OCI-LY3 (cell line): ENCODE measurements around the gene PHF10.

Source experiments
- H2AFZ ChIP-seq: fragments of 200-600, 300-600 bp; shearing (Covaris generic); 2 replicates; pipeline ENCODE4 v1.6.0; 2014; ENCODE audit warnings: antibody characterized with exemption, low read depth, low read length
- H3K27ac ChIP-seq: fragments of 200-600, 300-600 bp; sonication (generic); 2 replicates; pipeline ENCODE4 v1.5.1; 2014; ENCODE audit warnings: mild to moderate bottlenecking, low read length, moderate library complexity, mixed read lengths
- H3K27me3 ChIP-seq: fragments of 200-600, 300-600 bp; sonication (generic); 2 replicates; pipeline ENCODE4 v1.6.1; 2014; ENCODE audit warnings: low read depth, low read length, mixed read lengths
- H3K36me3 ChIP-seq: fragments of 200-600, 300-600 bp; sonication (generic); replicated peaks from 2 replicates; pipeline ENCODE3; 2014; ENCODE audit warnings: low read depth, low read length, mixed read lengths
- H3K4me1 ChIP-seq: fragments of 300-600, 200-600 bp; sonication (generic); 2 replicates; pipeline ENCODE4 v1.6.1; 2014; ENCODE audit warnings: low read length, mixed read lengths
- H3K4me2 ChIP-seq: fragments of 200-600, 300-600 bp; sonication (generic); 2 replicates; pipeline ENCODE4 v1.6.1; 2014; ENCODE audit warnings: low read length, mixed read lengths
- H3K4me3 ChIP-seq: fragments of 300-600, 200-600 bp; sonication (generic); 2 replicates; pipeline ENCODE4 v1.5.1; 2014; ENCODE audit warnings: antibody characterized with exemption, mild to moderate bottlenecking, low read length, moderate library complexity
- H3K79me2 ChIP-seq: fragments of 300-600, 200-600 bp; shearing (Covaris generic); 2 replicates; pipeline ENCODE4 v1.6.1; 2014; ENCODE audit warnings: mild to moderate bottlenecking, low read length, mixed read lengths
- H3K9ac ChIP-seq: fragments of 300-600, 200-600 bp; shearing (Covaris generic); 2 replicates; pipeline ENCODE4 v1.6.0; 2014; ENCODE audit warnings: mild to moderate bottlenecking, low read length, moderate library complexity
- H3K9me3 ChIP-seq: fragments of 200-600, 300-600 bp; shearing (Covaris generic); 2 replicates; pipeline ENCODE4 v1.6.1; 2014; ENCODE audit warnings: low read length, mixed read lengths; ENCODE audit not compliant: insufficient read depth
- H4K20me1 ChIP-seq: fragments of 200-600, 300-600 bp; sonication (generic); 2 replicates; pipeline ENCODE4 v1.6.1; 2016; ENCODE audit warnings: low read length, mixed read lengths; ENCODE audit not compliant: insufficient read depth
- EZH2phosphoT487 ChIP-seq: fragments of 200-600 bp; shearing (Covaris generic); IDR thresholded peaks from 2 replicates; pipeline ENCODE4 v1.6.1; 2018; ENCODE audit warnings: antibody characterized with exemption, mixed run types, low read depth
- TF ChIP-seq, protein P1 (sequence below): fragments of 200-600, 300-600 bp; sonication (generic); IDR thresholded peaks from 2 replicates; pipeline ENCODE4 v1.5.1; 2014; ENCODE audit warnings: antibody characterized with exemption, low read length, low read depth

PHF10 gene

DNA sequence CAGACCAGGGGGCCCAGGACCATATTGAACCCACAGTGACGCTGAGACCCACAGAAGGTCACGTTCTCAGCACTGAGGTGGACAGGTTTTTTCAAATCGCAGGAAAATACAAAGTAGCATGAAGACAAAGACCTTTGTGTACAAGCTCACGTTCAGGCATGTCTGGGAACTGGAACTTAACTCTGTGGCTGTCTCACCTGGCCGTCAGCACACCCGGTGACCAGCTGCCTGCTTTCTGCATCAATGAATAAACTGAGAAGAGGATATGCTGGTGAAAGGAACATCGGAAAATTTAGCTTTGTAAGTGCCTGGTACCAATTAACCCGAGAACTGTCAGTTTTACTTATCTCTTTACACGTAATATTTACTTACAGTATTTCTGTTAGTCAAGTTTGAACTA, 59.0 kb downstream of the PHF10 start:
- H3K27ac ChIP-seq: no peak overlapping the region
- no peak overlapping the region for H2AFZ ChIP-seq
- H3K4me2 ChIP-seq: no peak overlapping the region
- H3K9ac ChIP-seq: no peak overlapping the region
- H3K4me3 ChIP-seq: no peak overlapping the region
- no peaks in the 10 kb centered on the region for H3K79me2 ChIP-seq
- H3K9me3 ChIP-seq: no peaks in the 10 kb centered on the region
- H3K27me3 ChIP-seq: no peaks in the 10 kb centered on the region
- H3K4me1 ChIP-seq: no peaks in the 10 kb centered on the region
- TF ChIP-seq EZH2phosphoT487: no peak
- TF ChIP-seq, protein P1, sequence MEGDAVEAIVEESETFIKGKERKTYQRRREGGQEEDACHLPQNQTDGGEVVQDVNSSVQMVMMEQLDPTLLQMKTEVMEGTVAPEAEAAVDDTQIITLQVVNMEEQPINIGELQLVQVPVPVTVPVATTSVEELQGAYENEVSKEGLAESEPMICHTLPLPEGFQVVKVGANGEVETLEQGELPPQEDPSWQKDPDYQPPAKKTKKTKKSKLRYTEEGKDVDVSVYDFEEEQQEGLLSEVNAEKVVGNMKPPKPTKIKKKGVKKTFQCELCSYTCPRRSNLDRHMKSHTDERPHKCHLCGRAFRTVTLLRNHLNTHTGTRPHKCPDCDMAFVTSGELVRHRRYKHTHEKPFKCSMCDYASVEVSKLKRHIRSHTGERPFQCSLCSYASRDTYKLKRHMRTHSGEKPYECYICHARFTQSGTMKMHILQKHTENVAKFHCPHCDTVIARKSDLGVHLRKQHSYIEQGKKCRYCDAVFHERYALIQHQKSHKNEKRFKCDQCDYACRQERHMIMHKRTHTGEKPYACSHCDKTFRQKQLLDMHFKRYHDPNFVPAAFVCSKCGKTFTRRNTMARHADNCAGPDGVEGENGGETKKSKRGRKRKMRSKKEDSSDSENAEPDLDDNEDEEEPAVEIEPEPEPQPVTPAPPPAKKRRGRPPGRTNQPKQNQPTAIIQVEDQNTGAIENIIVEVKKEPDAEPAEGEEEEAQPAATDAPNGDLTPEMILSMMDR: no peak
- H4K20me1 ChIP-seq: no peaks in the 10 kb centered on the region
- no peaks in the 10 kb centered on the region for H3K36me3 ChIP-seq

DNA sequence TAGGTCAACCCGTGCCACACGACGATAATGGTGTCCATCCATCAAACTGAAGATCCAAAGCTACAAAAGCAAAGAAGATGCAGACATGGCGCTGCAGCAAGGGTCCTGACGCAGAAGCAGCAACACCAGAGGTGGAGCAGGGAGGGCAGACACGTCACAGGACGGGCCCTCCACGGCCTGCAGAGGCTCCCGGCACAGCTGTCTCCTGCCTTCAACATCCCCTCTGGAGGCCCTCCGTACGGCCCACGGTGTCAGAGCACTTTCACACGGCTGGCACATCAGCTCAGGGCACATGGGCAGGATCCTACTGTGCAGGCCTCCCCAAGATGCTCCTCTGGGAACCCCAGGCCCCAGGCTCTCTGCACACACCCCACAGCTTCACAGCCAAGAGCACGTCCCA, 60.1 kb downstream of the PHF10 start:
- Histone ChIP-seq H4K20me1 (no peaks in the 10 kb centered on the region), H3K27me3 (no peaks in the 10 kb centered on the region), H3K9ac (no peak overlapping the region), H2AFZ (no peak overlapping the region), H3K36me3 (no peaks in the 10 kb centered on the region), H3K4me1 (no peaks in the 10 kb centered on the region), H3K9me3 (no peaks in the 10 kb centered on the region), H3K27ac (no peak overlapping the region), H3K4me2 (no peak overlapping the region), H3K4me3 (no peak overlapping the region), H3K79me2 (no peaks in the 10 kb centered on the region)
- TF ChIP-seq, protein P1: no peak
- no peak for TF ChIP-seq EZH2phosphoT487

- Histone ChIP-seq H4K20me1 (no peaks in the 10 kb centered on the region), H2AFZ (no peak overlapping the region), H3K9me3 (no peaks in the 10 kb centered on the region), H3K4me3 (no peak overlapping the region), H3K4me1 (no peaks in the 10 kb centered on the region), H3K27me3 (no peaks in the 10 kb centered on the region), H3K4me2 (no peak overlapping the region), H3K36me3 (no peaks in the 10 kb centered on the region), H3K79me2 (no peaks in the 10 kb centered on the region), H3K27ac (no peak overlapping the region), H3K9ac (no peak overlapping the region)
- TF ChIP-seq EZH2phosphoT487: no peak
- TF ChIP-seq, protein P1: no peak
Measured at GRCh38 chr6:169663468-169663867, 60.8 kb downstream of the PHF10 start.

- no peak overlapping the region for H2AFZ ChIP-seq
Measured at GRCh38 chr6:169661391-169661756, 62.9 kb downstream of the PHF10 start.

More at GRCh38 chr6:169661391-169661756, 62.9 kb downstream of the PHF10 start:
- Histone ChIP-seq H3K9me3 (no peaks in the 10 kb centered on the region), H3K27ac (no peak overlapping the region), H3K4me2 (no peak overlapping the region), H3K9ac (no peak overlapping the region), H3K27me3 (no peaks in the 10 kb centered on the region), H4K20me1 (no peaks in the 10 kb centered on the region), H3K79me2 (no peaks in the 10 kb centered on the region), H3K4me3 (no peak overlapping the region), H3K36me3 (no peaks in the 10 kb centered on the region), H3K4me1 (no peaks in the 10 kb centered on the region)
- TF ChIP-seq, protein P1: no peak
- TF ChIP-seq EZH2phosphoT487: no peak
